Transverse colon (tissue), 4 donors: ENCODE data around the gene EHMT1.

Source experiments
- POLR2A ChIP-seq: fragments of 450-650 bp; IDR thresholded peaks from one replicate; pipeline ENCODE4 v1.6.1; 2016; ENCODE audit warnings: antibody characterized with exemption, mild to moderate bottlenecking, moderate library complexity
- POLR2AphosphoS5 ChIP-seq, 3 donors: sonication (generic); formaldehyde crosslinking; IDR thresholded peaks; one replicate each; pipeline ENCODE4 v1.6.1; 2016; ENCODE audit warnings: antibody characterized with exemption in 3 of 3
- TF ChIP-seq, protein P1 (sequence below), 5 experiments: fragments of 200-600 bp in 3 of 5; fragments of 450-650 bp in 2 of 5; sonication (generic) in 3 of 5; IDR thresholded peaks; 1 replicate in 2 of 5; 2 replicates in 3 of 5; pipeline ENCODE4 v1.5.1; 2016 to 2017; ENCODE audit warnings: antibody characterized with exemption in 5 of 5, inconsistent platforms in 3 of 5, mild to moderate bottlenecking in 2 of 5, moderate library complexity in 1 of 5

GRCh38 chr9:137804908-137805630 lies 186.3 kb downstream of the EHMT1 start:
- TF ChIP-seq, protein P1, sequence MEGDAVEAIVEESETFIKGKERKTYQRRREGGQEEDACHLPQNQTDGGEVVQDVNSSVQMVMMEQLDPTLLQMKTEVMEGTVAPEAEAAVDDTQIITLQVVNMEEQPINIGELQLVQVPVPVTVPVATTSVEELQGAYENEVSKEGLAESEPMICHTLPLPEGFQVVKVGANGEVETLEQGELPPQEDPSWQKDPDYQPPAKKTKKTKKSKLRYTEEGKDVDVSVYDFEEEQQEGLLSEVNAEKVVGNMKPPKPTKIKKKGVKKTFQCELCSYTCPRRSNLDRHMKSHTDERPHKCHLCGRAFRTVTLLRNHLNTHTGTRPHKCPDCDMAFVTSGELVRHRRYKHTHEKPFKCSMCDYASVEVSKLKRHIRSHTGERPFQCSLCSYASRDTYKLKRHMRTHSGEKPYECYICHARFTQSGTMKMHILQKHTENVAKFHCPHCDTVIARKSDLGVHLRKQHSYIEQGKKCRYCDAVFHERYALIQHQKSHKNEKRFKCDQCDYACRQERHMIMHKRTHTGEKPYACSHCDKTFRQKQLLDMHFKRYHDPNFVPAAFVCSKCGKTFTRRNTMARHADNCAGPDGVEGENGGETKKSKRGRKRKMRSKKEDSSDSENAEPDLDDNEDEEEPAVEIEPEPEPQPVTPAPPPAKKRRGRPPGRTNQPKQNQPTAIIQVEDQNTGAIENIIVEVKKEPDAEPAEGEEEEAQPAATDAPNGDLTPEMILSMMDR (IDR thresholded peaks at IDR 0.05), result no peak
- TF ChIP-seq POLR2A (no peak), POLR2AphosphoS5 (IDR thresholded peaks at IDR 0.05) (no peak)
